HCT116 (cell line): ENCODE data around the gene SDC3.

Experiments used
- CEBPB ChIP-seq: IDR thresholded peaks from 2 replicates; pipeline ENCODE4 v1.6.1; 2012; ENCODE audit warnings: low read depth
- EGR1 ChIP-seq: IDR thresholded peaks from 2 replicates; pipeline ENCODE4 v1.6.1; 2012; ENCODE audit warnings: low read depth
- EZH2 ChIP-seq: fragments of 200-600 bp; sonication (generic); IDR thresholded peaks from 2 replicates; pipeline ENCODE4 v1.6.1; 2017; ENCODE audit warnings: antibody characterized with exemption, mixed run types
- EZH2phosphoT487 ChIP-seq: fragments of 200-600 bp; IDR thresholded peaks from 2 replicates; pipeline ENCODE4 v1.6.1; 2018; ENCODE audit warnings: antibody characterized with exemption, borderline replicate concordance
- FOSL1 ChIP-seq: IDR thresholded peaks from 2 replicates; pipeline ENCODE4 v1.6.1; 2012; ENCODE audit warnings: low read depth
- JUND ChIP-seq: IDR thresholded peaks from 2 replicates; pipeline ENCODE4 v1.6.1; 2012
- POLR2A ChIP-seq: IDR thresholded peaks from 2 replicates; pipeline ENCODE4 v1.7.0; 2011; ENCODE audit warnings: borderline replicate concordance; ENCODE audit not compliant: insufficient read depth, insufficient read length; ENCODE audit errors: extremely low read depth
- POLR2AphosphoS5 ChIP-seq: IDR thresholded peaks from 2 replicates; pipeline ENCODE4 v1.6.1; 2011; ENCODE audit warnings: mild to moderate bottlenecking, low read depth, low read length, moderate library complexity
- SIN3A ChIP-seq: IDR thresholded peaks from 2 replicates; pipeline ENCODE4 v1.6.1; 2012; ENCODE audit warnings: low read depth
- SP1 ChIP-seq: IDR thresholded peaks from 2 replicates; pipeline ENCODE4 v1.6.1; 2012; ENCODE audit warnings: low read depth
- SRF ChIP-seq: IDR thresholded peaks from 2 replicates; pipeline ENCODE4 v1.6.1; 2012; ENCODE audit warnings: low read depth
- TCF7L2 ChIP-seq: IDR thresholded peaks from 2 replicates; pipeline ENCODE4 v1.7.0; 2011; ENCODE audit warnings: borderline replicate concordance, inconsistent platforms; ENCODE audit not compliant: insufficient read depth, insufficient read length; ENCODE audit errors: extremely low read depth
- TF ChIP-seq, protein P1 (sequence below), 3 experiments: fragments of 200-600 bp in 1 of 3; sonication (generic) in 1 of 3; IDR thresholded peaks in 2 of 3; conservative IDR thresholded peaks in 1 of 3; 2 replicates each; pipeline ENCODE4 v1.5.1; 2012 to 2017; ENCODE audit warnings: low read depth in 2 of 3, low read length in 2 of 3, antibody characterized with exemption in 1 of 3, borderline replicate concordance in 1 of 3, control low read depth in 1 of 3, mild to moderate bottlenecking in 1 of 3, mixed read lengths in 1 of 3, mixed run types in 1 of 3, moderate library complexity in 1 of 3; ENCODE audit not compliant: insufficient read depth in 1 of 3

DNA sequence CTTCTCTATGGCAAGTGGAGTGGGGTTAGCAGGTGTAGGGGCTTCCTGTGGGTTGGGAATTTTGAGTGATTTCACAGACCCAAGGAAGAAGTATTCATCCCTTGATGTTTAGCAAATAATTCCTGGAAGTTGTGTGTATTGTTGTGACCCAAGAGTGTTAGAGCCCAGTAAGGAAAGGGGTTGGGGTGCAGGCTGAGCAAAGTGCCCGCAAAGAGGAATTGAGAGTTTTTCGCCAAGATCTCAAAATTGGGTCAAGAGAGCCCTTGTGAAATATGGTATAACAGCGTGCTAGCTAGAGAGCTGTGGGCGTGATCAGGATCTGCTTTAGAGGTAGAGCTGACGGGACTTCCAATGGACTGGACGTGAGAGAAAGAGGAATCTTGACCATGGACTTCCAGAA is 78.0 kb downstream of the SDC3 start:
- TF ChIP-seq, protein P1, sequence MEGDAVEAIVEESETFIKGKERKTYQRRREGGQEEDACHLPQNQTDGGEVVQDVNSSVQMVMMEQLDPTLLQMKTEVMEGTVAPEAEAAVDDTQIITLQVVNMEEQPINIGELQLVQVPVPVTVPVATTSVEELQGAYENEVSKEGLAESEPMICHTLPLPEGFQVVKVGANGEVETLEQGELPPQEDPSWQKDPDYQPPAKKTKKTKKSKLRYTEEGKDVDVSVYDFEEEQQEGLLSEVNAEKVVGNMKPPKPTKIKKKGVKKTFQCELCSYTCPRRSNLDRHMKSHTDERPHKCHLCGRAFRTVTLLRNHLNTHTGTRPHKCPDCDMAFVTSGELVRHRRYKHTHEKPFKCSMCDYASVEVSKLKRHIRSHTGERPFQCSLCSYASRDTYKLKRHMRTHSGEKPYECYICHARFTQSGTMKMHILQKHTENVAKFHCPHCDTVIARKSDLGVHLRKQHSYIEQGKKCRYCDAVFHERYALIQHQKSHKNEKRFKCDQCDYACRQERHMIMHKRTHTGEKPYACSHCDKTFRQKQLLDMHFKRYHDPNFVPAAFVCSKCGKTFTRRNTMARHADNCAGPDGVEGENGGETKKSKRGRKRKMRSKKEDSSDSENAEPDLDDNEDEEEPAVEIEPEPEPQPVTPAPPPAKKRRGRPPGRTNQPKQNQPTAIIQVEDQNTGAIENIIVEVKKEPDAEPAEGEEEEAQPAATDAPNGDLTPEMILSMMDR (IDR thresholded peaks at IDR 0.05 in 2 of 3, conservative IDR thresholded peaks at IDR 0.05 in 1 of 3; ENCODE audit: borderline replicate concordance in 1 of 3, insufficient read depth in 1 of 3, low read depth in 2 of 3, low read length in 2 of 3): no peak
- TF ChIP-seq FOSL1 (no peak), JUND (no peak), SIN3A (no peak), EZH2 (no peak), CEBPB (no peak), TCF7L2 (no peak), POLR2A (no peak), EZH2phosphoT487 (no peak), SP1 (no peak), SRF (no peak), POLR2AphosphoS5 (no peak), EGR1 (no peak)
